ENCODE results near the gene PAX6.

GRCh38 chr11:31802000-31802551, 9.0 kb downstream of the PAX6 start:
- TF ChIP-seq ZNF274 (IDR thresholded peaks at IDR 0.05; ENCODE audit: low read depth, low read length) (no peak), YY1 (IDR thresholded peaks at IDR 0.05; ENCODE audit: insufficient read depth, insufficient read length) (no peak), SUZ12 (IDR thresholded peaks at IDR 0.05; ENCODE audit: extremely low read depth, insufficient read depth, insufficient read length) (no peak)
